Fibroblast of the aortic adventitia (primary cell): Measurements from ENCODE around the gene GNA15. TPM values are rescaled to one million over a fixed set of nuclear protein-coding genes. Genes with fewer than 3 reads are reported as not detected.

ENCODE experiments used
- DNase-seq: peaks from one replicate; pipeline ENCODE4 v3.0.0-alpha.2; 2010; ENCODE audit warnings: low read depth
- H3K4me3 ChIP-seq: 2 replicates; pipeline ENCODE4 v1.5.1; 2011; ENCODE audit warnings: low read depth, mild to moderate bottlenecking, control low read depth, low read length, moderate library complexity
- total RNA-seq: library from RNA; depleted of rRNA; stranded (reverse); fragments of >200 nt; gene quantifications from 2 replicates; pipeline ENCODE4 v1.2.3, GENCODE V29; 2012; ENCODE audit warnings: low replicate concordance
- TF ChIP-seq, protein P1 (sequence below): IDR thresholded peaks from 2 replicates; pipeline ENCODE4 v1.5.1; 2011; ENCODE audit warnings: mild to moderate bottlenecking, low read length, control low read depth, inconsistent platforms; ENCODE audit not compliant: insufficient read depth

The GNA15 gene
- total RNA-seq, 1 donor = not detected

DNA sequence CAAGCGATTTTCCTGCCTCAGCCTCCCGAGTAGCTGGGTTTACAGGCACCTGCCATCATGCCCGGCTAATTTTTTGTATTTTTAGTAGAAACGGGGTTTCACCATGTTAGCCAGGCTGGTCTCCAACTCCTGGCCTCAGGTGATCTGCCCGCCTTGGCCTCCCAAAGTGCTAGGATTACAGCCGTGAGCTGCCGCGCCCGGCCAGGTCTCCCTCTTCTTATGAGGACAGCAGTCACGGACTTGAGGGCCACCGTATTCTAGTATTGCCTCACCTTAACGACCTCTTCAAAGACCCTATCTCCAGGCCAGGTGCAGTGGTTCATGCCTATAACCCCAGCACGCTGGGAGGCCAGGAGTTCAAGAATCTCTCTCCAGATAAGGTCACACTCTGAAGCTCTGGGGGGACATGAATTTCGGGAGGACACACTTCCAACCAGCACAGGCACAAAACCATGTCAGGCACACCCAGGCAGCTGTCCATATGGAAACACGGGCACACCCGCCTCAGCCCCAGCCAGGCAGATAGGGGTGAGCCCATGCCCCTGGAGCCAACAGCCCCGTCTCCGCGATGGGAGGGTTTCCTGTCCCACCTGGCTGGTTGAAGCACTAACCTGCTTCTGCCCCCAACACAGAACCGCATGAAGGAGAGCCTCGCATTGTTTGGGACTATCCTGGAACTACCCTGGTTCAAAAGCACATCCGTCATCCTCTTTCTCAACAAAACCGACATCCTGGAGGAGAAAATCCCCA is 21.4 kb downstream of the GNA15 start:
- no peak for DNase-seq
- no peak overlapping the region for H3K4me3 ChIP-seq
- TF ChIP-seq, protein P1, sequence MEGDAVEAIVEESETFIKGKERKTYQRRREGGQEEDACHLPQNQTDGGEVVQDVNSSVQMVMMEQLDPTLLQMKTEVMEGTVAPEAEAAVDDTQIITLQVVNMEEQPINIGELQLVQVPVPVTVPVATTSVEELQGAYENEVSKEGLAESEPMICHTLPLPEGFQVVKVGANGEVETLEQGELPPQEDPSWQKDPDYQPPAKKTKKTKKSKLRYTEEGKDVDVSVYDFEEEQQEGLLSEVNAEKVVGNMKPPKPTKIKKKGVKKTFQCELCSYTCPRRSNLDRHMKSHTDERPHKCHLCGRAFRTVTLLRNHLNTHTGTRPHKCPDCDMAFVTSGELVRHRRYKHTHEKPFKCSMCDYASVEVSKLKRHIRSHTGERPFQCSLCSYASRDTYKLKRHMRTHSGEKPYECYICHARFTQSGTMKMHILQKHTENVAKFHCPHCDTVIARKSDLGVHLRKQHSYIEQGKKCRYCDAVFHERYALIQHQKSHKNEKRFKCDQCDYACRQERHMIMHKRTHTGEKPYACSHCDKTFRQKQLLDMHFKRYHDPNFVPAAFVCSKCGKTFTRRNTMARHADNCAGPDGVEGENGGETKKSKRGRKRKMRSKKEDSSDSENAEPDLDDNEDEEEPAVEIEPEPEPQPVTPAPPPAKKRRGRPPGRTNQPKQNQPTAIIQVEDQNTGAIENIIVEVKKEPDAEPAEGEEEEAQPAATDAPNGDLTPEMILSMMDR = no peak

DNA sequence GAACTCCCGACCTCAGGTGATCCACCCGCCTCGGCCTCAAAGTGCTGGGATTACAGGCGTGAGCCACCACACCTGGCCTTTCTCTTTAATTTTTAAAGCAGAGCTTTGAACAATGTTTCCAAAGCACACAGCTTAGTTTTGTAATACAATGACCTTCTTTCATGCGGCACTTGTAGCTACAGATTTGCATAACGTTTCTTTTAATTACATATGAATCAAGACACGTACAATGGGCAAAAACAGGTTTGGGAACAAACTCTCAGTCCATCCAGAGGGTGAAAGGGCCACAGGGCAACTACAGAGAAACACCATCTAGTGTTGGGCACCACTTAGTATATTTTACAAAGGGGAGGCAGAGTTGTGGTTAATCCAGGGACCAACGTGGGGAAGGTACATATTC is 23.7 kb downstream of the GNA15 start:
- TF ChIP-seq, protein P1 = no peak
- no peak for DNase-seq
- no peak overlapping the region for H3K4me3 ChIP-seq

DNA sequence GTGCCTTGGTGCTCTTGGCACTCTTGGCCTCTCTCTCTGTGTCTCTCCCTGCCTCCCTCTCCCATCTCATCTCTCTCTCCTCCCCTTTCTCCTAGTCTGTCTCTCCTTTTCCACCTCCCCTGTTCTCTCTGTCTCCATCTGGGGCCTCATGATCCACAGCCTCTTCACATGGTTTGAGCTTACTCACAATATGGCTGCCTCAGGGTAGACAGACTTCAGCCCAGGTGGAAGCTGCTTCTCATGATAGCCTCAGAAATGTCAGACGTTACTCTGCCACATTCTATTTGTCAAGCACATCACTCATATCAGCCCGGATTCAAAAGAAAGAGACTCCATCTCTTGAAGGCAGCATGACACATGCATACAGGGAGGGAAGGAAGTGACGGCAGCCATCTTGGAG is 24.4 kb downstream of the GNA15 start:
- no peak overlapping the region for H3K4me3 ChIP-seq
- TF ChIP-seq, protein P1 = no peak
- DNase-seq = no peak

DNA sequence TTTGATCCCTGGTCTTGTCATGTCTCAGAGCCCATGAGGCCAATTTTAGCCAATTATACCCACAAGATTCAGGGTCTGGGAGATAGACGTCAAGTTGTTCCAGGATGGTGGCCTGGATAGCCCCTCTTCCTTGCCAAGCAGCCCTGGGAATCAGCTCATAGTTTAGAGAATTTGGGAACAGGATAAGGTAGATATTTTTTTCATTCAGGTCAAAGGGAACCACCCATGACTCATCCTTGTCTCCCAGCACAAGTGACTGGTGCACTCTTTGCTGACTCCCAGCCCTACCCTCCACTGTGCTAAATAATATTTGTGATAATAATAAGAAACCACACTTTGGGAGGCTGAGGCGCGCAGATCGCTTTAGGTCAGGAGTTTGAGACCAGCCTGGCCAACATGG is 25.6 kb downstream of the GNA15 start:
- DNase-seq = peak; percentile 34
- H3K4me3 ChIP-seq = no peak overlapping the region
- TF ChIP-seq, protein P1 = no peak

DNA sequence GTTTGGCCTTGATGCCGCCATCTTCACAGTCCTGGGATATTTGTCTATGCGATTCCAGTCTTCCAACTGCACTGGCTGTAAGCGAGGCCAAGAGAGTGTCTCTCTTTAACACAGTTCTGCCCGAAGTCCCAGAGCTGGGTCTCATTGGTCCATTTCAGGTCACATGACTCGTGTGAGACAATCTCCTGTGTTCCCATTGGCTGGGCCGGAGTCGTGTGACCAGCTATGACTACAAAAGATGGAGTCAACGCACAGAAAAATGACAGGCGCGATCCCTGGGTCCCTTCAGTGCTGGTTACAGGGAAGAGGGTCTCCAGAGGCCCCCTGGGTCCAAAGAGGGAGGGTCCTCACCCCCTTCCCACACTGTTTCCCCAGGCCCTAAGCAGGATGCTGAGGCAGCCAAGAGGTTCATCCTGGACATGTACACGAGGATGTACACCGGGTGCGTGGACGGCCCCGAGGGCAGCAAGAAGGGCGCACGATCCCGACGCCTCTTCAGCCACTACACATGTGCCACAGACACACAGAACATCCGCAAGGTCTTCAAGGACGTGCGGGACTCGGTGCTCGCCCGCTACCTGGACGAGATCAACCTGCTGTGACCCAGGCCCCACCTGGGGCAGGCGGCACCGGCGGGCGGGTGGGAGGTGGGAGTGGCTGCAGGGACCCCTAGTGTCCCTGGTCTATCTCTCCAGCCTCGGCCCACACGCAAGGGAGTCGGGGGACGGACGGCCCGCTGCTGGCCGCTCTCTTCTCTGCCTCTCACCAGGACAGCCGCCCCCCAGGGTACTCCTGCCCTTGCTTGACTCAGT is 26.8 kb downstream of the GNA15 start:
- DNase-seq = no peak
- TF ChIP-seq, protein P1 = no peak
- no peak overlapping the region for H3K4me3 ChIP-seq

DNA sequence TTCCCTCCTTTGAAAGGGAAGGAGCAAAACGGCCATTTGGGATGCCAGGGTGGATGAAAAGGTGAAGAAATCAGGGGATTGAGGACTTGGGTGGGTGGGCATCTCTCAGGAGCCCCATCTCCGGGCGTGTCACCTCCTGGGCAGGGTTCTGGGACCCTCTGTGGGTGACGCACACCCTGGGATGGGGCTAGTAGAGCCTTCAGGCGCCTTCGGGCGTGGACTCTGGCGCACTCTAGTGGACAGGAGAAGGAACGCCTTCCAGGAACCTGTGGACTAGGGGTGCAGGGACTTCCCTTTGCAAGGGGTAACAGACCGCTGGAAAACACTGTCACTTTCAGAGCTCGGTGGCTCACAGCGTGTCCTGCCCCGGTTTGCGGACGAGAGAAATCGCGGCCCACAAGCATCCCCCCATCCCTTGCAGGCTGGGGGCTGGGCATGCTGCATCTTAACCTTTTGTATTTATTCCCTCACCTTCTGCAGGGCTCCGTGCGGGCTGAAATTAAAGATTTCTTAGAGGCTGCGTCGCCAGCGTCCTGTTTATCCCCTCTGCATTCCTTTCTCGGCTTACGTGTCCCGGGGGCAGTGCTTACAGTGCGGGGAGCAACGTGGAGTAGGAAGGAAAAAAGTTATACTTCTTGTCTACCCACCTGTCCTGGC is 27.5 kb downstream of the GNA15 start:
- H3K4me3 ChIP-seq = no peak overlapping the region
- DNase-seq = peak; percentile 61
- TF ChIP-seq, protein P1 = peak; percentile 98
